Mesendoderm (in vitro differentiated cells): Measurements from ENCODE around the gene LRRC70.

Source experiments
- DNase-seq: peaks from one replicate; pipeline ENCODE4 v3.0.0; 2013
- H2AK5ac ChIP-seq: 2 replicates; pipeline ENCODE4 v1.6.1; 2013; ENCODE audit warnings: low read length, inconsistent platforms
- H2BK120ac ChIP-seq: 2 replicates; pipeline ENCODE4 v1.6.1; 2013; ENCODE audit warnings: low read depth, mild to moderate bottlenecking, low read length, moderate library complexity, mixed read lengths
- H2BK15ac ChIP-seq: replicated peaks from 2 replicates; pipeline ENCODE4 v1.6.1; 2013; ENCODE audit warnings: low read depth, mild to moderate bottlenecking, moderate library complexity
- H2BK5ac ChIP-seq: 2 replicates; pipeline ENCODE4 v1.6.1; 2013; ENCODE audit warnings: low read length, inconsistent platforms
- H3K18ac ChIP-seq: 2 replicates; pipeline ENCODE4 v1.6.1; 2013; ENCODE audit warnings: mild to moderate bottlenecking, low read length, mixed read lengths
- H3K23ac ChIP-seq: one replicate; pipeline ENCODE4 v1.6.1; 2013; ENCODE audit warnings: low read length
- H3K27ac ChIP-seq: 2 replicates; pipeline ENCODE4 v1.5.1; 2013; ENCODE audit warnings: low read depth, mild to moderate bottlenecking, inconsistent platforms, low read length, moderate library complexity
- H3K27me3 ChIP-seq: 2 replicates; pipeline ENCODE4 v1.6.1; 2013; ENCODE audit warnings: low read length, control low read depth, mild to moderate bottlenecking, inconsistent platforms; ENCODE audit not compliant: insufficient read depth, poor library complexity
- H3K36me3 ChIP-seq: 2 replicates; pipeline ENCODE4 v1.6.1; 2013; ENCODE audit warnings: low read length, inconsistent platforms; ENCODE audit not compliant: control insufficient read depth, insufficient read depth
- H3K4ac ChIP-seq: one replicate; pipeline ENCODE4 v1.6.1; 2013; ENCODE audit warnings: low read depth, mild to moderate bottlenecking, low read length, moderate library complexity
- H3K4me1 ChIP-seq: 2 replicates; pipeline ENCODE4 v1.6.1; 2013; ENCODE audit warnings: low read depth, low read length, inconsistent platforms; ENCODE audit not compliant: control insufficient read depth
- H3K4me2 ChIP-seq: 2 replicates; pipeline ENCODE4 v1.6.1; 2013; ENCODE audit warnings: low read length
- H3K4me3 ChIP-seq: 2 replicates; pipeline ENCODE4 v1.5.1; 2013; ENCODE audit warnings: mild to moderate bottlenecking, low read length
- H3K56ac ChIP-seq: one replicate; pipeline ENCODE4 v1.6.1; 2013; ENCODE audit warnings: low read length
- H3K79me1 ChIP-seq: 2 replicates; pipeline ENCODE4 v1.6.1; 2013; ENCODE audit warnings: low read length, inconsistent platforms
- H3K79me2 ChIP-seq: 2 replicates; pipeline ENCODE4 v1.6.1; 2013; ENCODE audit warnings: mild to moderate bottlenecking, low read length; ENCODE audit not compliant: control insufficient read depth, insufficient read depth
- H3K9ac ChIP-seq: 2 replicates; pipeline ENCODE4 v1.6.1; 2013; ENCODE audit warnings: low read length, inconsistent platforms
- H4K5ac ChIP-seq: one replicate; pipeline ENCODE4 v1.6.1; 2013; ENCODE audit warnings: low read length
- H4K8ac ChIP-seq: one replicate; pipeline ENCODE4 v1.6.1; 2013; ENCODE audit warnings: low read depth, mild to moderate bottlenecking, control low read depth, low read length, moderate library complexity
- WGBS: extraction: QIAGEN DNeasy Blood & Tissue Kit; methylation state at CpG from one replicate; pipeline ENCODE4 v1.1.7; 2013; ENCODE audit warnings: low lambda C conversion rate, missing lambda C conversion rate; ENCODE audit not compliant: insufficient coverage; ENCODE audit errors: extremely low coverage; 5-methylcytosine and 5-hydroxymethylcytosine counted together

LRRC70 gene

GRCh38 chr5:62592558-62592957, 13.9 kb downstream of the LRRC70 start:
- no CpG with 5 or more reads among the region's 8 CpGs for WGBS

GRCh38 chr5:62593331-62593730, 14.7 kb downstream of the LRRC70 start:
- Histone ChIP-seq H3K36me3 (no peaks in the 10 kb centered on the region), H3K23ac (no peak overlapping the region), H3K79me2 (no peaks in the 10 kb centered on the region), H3K4me2 (no peak overlapping the region), H2BK5ac (no peak overlapping the region), H3K9ac (no peak overlapping the region), H2AK5ac (no peak overlapping the region), H2BK15ac (no peak overlapping the region), H4K5ac (no peak overlapping the region), H3K27ac (no peak overlapping the region), H3K18ac (no peak overlapping the region), H3K79me1 (no peaks in the 10 kb centered on the region), H3K4ac (no peak overlapping the region), H4K8ac (no peak overlapping the region), H3K56ac (no peak overlapping the region), H3K27me3 (no peaks in the 10 kb centered on the region), H3K4me3 (no peak overlapping the region), H3K4me1 (no peaks in the 10 kb centered on the region), H2BK120ac (no peak overlapping the region)
- no CpG with 5 or more reads among the region's 1 CpG for WGBS
- DNase-seq = no peak

More at GRCh38 chr5:62592558-62592957, 13.9 kb downstream of the LRRC70 start:
- Histone ChIP-seq H2BK5ac (no peak overlapping the region), H3K18ac (no peak overlapping the region), H3K4me2 (no peak overlapping the region), H3K79me2 (no peaks in the 10 kb centered on the region), H3K79me1 (no peaks in the 10 kb centered on the region), H2AK5ac (no peak overlapping the region), H4K5ac (no peak overlapping the region), H3K4me3 (no peak overlapping the region), H3K9ac (no peak overlapping the region), H3K4me1 (no peaks in the 10 kb centered on the region), H2BK120ac (no peak overlapping the region), H3K4ac (no peak overlapping the region), H3K27me3 (no peaks in the 10 kb centered on the region), H4K8ac (no peak overlapping the region), H3K23ac (no peak overlapping the region), H3K36me3 (no peaks in the 10 kb centered on the region), H3K27ac (no peak overlapping the region), H3K56ac (no peak overlapping the region), H2BK15ac (no peak overlapping the region)
- no peak for DNase-seq

GRCh38 chr5:62594364-62594984, 15.9 kb downstream of the LRRC70 start:
- Histone ChIP-seq H2BK120ac (no peak overlapping the region), H3K79me2 (no peaks in the 10 kb centered on the region), H4K8ac (no peak overlapping the region), H3K4me1 (no peaks in the 10 kb centered on the region), H3K18ac (no peak overlapping the region), H3K4me2 (no peak overlapping the region), H3K4me3 (no peak overlapping the region), H3K36me3 (no peaks in the 10 kb centered on the region), H3K79me1 (no peaks in the 10 kb centered on the region), H3K23ac (no peak overlapping the region), H3K27ac (no peak overlapping the region), H3K56ac (no peak overlapping the region), H4K5ac (no peak overlapping the region), H3K4ac (no peak overlapping the region), H2BK15ac (no peak overlapping the region), H2BK5ac (no peak overlapping the region), H3K27me3 (no peaks in the 10 kb centered on the region), H2AK5ac (no peak overlapping the region), H3K9ac (no peak overlapping the region)
- no CpG with 5 or more reads among the region's 3 CpGs for WGBS
- DNase-seq = no peak

GRCh38 chr5:62596096-62596495, 17.5 kb downstream of the LRRC70 start:
- no CpG with 5 or more reads among the region's 1 CpG for WGBS
- Histone ChIP-seq H2BK15ac (no peak overlapping the region), H2BK120ac (no peak overlapping the region), H3K4me2 (no peak overlapping the region), H3K4ac (no peak overlapping the region), H3K4me3 (no peak overlapping the region), H3K79me1 (no peaks in the 10 kb centered on the region), H2BK5ac (no peak overlapping the region), H2AK5ac (no peak overlapping the region), H3K27ac (no peak overlapping the region), H3K36me3 (no peaks in the 10 kb centered on the region), H3K27me3 (no peaks in the 10 kb centered on the region), H3K56ac (no peak overlapping the region), H4K5ac (no peak overlapping the region), H3K9ac (no peak overlapping the region), H4K8ac (no peak overlapping the region), H3K4me1 (no peaks in the 10 kb centered on the region), H3K23ac (no peak overlapping the region), H3K79me2 (no peaks in the 10 kb centered on the region), H3K18ac (no peak overlapping the region)
- DNase-seq = no peak

- Histone ChIP-seq H4K8ac (no peak overlapping the region), H3K56ac (no peak overlapping the region), H3K4ac (no peak overlapping the region), H2BK120ac (no peak overlapping the region), H2BK5ac (no peak overlapping the region), H3K36me3 (no peaks in the 10 kb centered on the region), H3K79me2 (no peaks in the 10 kb centered on the region), H3K4me2 (no peak overlapping the region), H3K27me3 (no peaks in the 10 kb centered on the region), H3K4me3 (no peak overlapping the region), H3K27ac (no peak overlapping the region), H4K5ac (no peak overlapping the region), H3K4me1 (no peaks in the 10 kb centered on the region), H3K18ac (no peak overlapping the region), H2AK5ac (no peak overlapping the region), H2BK15ac (no peak overlapping the region), H3K79me1 (no peaks in the 10 kb centered on the region), H3K23ac (no peak overlapping the region), H3K9ac (no peak overlapping the region)
- no peak for DNase-seq
- WGBS = no CpG with 5 or more reads among the region's 1 CpG
These were observed 18.1 kb downstream of the LRRC70 start for GRCh38 chr5:62596691-62597090.

GRCh38 chr5:62597314-62597713, 18.7 kb downstream of the LRRC70 start:
- no peak overlapping the region for H4K8ac ChIP-seq
- no CpG with 5 or more reads among the region's 2 CpGs for WGBS
- no peaks in the 10 kb centered on the region for H3K4me1 ChIP-seq
- no peak overlapping the region for H2BK5ac ChIP-seq
- no peak overlapping the region for H3K23ac ChIP-seq
- H4K5ac ChIP-seq = no peak overlapping the region
- H2AK5ac ChIP-seq = no peak overlapping the region
- H2BK15ac ChIP-seq = no peak overlapping the region
- no peak overlapping the region for H3K27ac ChIP-seq
- no peak for DNase-seq
- no peak overlapping the region for H3K9ac ChIP-seq
- H3K4me2 ChIP-seq = no peak overlapping the region
- no peaks in the 10 kb centered on the region for H3K36me3 ChIP-seq
- H2BK120ac ChIP-seq = no peak overlapping the region
- no peak overlapping the region for H3K4me3 ChIP-seq
- no peak overlapping the region for H3K18ac ChIP-seq
- H3K4ac ChIP-seq = no peak overlapping the region
- no peak overlapping the region for H3K56ac ChIP-seq
- H3K79me2 ChIP-seq = no peaks in the 10 kb centered on the region
- no peaks in the 10 kb centered on the region for H3K79me1 ChIP-seq
- H3K27me3 ChIP-seq = no peaks in the 10 kb centered on the region
